Activated naive CD4-positive, alpha-beta T cell treated with anti-CD3 and anti-CD28 coated beads, Interleukin-2, amount 10 ng/mL, durations not matched to agents 7 days and 5 days (primary cell): ENCODE data around the gene IQCE.

Source experiments
- CTCF ChIA-PET: fragments of 350-600 bp; sonication (Branson Sonifier 250); formaldehyde crosslinking; loops from one replicate; lab custom pipeline; 2021; ENCODE audit warnings: antibody characterized with exemption; lab: Charles Lee
- DNase-seq: peaks from one replicate; pipeline ENCODE4 v3.0.0-alpha.2; 2020
- H3K27ac Mint-ChIP-seq: one replicate; pipeline ENCODE4 v1.8.0; 2021; ENCODE audit warnings: mild to moderate bottlenecking, moderate library complexity, mixed read lengths
- H3K27me3 Mint-ChIP-seq: one replicate; pipeline ENCODE4 v1.8.0; 2021; ENCODE audit warnings: mild to moderate bottlenecking, mixed read lengths
- H3K36me3 Mint-ChIP-seq: one replicate; pipeline ENCODE4 v1.8.0; 2021; ENCODE audit warnings: mixed read lengths
- H3K4me1 Mint-ChIP-seq: one replicate; pipeline ENCODE4 v1.8.0; 2021; ENCODE audit warnings: mixed read lengths
- H3K4me3 Mint-ChIP-seq: one replicate; pipeline ENCODE4 v1.8.0; 2021; ENCODE audit warnings: mild to moderate bottlenecking, moderate library complexity, mixed read lengths
- H3K9me3 Mint-ChIP-seq: one replicate; pipeline ENCODE4 v1.8.0; 2021; ENCODE audit warnings: mixed read lengths

Gene IQCE

DNA sequence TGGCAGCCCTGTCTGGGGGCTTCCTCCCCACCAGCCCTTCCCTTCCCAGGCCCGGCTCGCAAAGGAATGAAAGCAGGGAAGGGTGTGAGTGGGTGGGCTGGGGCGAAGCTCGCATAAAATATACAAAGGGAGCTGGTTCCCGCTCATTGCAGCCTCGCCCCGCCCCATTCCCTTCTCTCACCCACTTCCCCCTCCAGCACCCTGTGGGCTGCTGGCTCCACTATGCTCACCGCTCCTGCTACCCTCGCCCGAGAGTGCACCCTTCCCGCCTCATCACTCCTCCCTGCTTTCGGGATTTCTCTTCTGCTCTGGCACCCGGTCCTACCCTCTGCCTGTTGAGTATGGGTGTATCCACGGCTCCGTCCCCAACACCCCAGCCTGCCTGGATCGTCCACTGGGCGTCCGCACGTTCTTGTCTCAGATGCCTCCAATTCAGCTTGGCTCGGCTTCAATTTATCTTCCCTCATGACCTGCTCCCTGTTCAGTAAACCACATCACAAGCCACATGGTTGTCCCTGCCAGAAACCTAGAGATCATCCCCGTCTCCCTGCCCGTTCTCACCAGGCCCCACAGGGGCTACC, 58.6 kb downstream of the IQCE start:
- no peak overlapping the region for H3K27ac Mint-ChIP-seq
- H3K4me3 Mint-ChIP-seq = no peak overlapping the region
- no peaks in the 10 kb centered on the region for H3K36me3 Mint-ChIP-seq
- peaks cover 58% of the 10 kb centered on the region for H3K27me3 Mint-ChIP-seq
- H3K9me3 Mint-ChIP-seq = no peaks in the 10 kb centered on the region
- no peaks in the 10 kb centered on the region for H3K4me1 Mint-ChIP-seq
- no peak for DNase-seq
- CTCF ChIA-PET = interaction anchor here (1.2 kb wide), 1 partner anchor 9 kb away, joined by 4 read pairs; no protein-coding TSS in a partner anchor

DNA sequence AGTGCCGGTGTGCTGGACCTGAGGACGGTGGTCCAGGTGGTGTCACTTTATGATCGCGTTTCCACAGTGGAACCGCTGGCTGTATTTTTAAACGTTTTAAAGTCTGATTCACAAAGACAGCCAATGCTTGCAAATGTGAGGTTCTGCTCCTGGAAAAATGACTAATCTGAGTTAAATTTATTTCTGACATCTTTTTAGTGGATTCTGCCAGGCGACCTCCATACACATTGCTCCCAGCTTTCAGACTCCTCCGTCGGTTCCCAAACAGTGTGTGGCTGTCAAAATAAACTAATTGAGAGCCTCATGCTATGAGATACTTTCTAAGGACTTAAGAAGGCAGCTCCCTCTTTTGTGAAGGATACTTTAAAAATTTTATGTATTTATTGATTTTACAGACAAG, 60.3 kb downstream of the IQCE start:
- CTCF ChIA-PET = interaction anchor here (1.7 kb wide), 1 partner anchor 10 kb away, joined by 7 read pairs; no protein-coding TSS in a partner anchor
- Mint-ChIP-seq H3K4me3 (no peak overlapping the region), H3K27ac (no peak overlapping the region), H3K27me3 (peaks cover 58% of the 10 kb centered on the region), H3K4me1 (no peaks in the 10 kb centered on the region), H3K36me3 (no peaks in the 10 kb centered on the region), H3K9me3 (no peaks in the 10 kb centered on the region)
- no peak for DNase-seq

DNA sequence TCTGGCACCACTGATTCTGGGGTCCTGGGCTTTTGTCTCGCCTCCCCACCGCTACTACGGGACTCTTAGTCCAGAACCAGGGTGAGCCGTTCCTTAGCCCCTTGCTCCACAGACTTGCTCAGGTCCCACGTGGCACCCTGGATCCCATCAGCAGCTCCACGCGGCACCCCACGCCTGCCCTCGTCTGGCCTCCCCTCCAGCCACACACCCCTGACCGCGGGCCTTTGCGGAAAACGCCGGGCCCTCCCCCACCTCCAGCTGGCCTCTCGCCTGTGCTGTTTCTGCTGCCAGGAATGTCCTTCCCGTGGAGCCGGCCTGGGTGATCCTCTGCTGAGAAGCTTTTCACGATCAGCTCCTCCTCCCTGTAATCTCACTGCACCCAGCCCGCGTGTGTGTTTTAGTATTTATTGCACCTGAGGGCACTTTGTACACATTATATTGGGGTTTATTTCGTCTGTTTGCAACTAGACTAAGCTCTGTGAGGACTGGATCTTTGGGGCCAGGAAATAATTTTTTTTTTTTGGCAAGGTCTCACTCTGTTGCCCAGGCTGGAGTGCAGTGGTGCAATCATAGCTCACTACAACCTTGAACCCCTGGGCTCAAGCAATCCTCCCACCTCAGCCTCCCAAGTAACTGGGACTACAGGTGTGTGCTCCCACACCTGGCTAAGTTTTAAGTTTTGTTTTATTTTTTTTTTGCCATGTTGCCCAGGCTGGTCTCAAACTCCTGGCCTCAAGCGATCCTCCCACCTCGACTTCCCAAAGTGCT, 62.5 kb downstream of the IQCE start:
- H3K4me3 Mint-ChIP-seq = no peak overlapping the region
- no peak for DNase-seq
- no peaks in the 10 kb centered on the region for H3K36me3 Mint-ChIP-seq
- peaks cover 57% of the 10 kb centered on the region for H3K27me3 Mint-ChIP-seq
- H3K27ac Mint-ChIP-seq = no peak overlapping the region
- H3K9me3 Mint-ChIP-seq = no peaks in the 10 kb centered on the region
- CTCF ChIA-PET = interaction anchor here (0.7 kb wide), 1 partner anchor 91 kb away, joined by 3 read pairs; no protein-coding TSS in a partner anchor
- no peaks in the 10 kb centered on the region for H3K4me1 Mint-ChIP-seq

DNA sequence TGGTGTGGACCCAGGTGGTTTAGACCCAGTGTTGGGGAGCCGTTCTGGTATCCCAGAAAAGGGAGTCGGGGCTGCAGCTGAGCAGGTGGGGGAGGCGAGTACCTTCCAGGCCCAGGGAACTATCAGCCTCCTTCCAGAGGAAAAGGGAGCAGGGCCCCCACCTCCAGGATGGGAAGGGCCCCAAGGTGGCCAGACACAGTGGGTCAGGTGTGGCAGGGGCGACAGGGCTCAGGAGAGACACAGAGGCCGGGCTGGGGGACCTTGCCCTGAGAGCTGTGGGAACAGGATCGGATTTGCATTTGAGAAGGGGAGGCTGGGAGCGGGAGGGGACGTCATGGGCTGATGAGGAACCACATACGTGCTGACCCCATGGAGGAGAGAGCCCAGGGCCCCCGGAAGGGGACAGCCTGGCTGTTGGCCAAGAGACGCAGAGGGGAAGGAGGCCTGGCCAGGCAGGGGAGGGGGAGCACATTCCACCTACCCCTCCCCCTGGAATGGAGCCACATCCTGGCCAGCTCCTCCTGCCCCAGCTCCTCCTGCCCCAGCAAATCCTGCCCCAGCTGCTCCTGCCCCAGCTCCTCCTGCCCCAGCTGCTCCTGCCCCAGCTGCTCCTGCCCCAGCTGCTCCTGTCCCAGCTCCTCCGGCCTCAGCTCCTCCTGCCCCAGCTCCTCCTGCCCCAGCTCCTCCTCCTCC, 63.3 kb downstream of the IQCE start:
- Mint-ChIP-seq H3K27ac (no peak overlapping the region), H3K27me3 (peaks cover 58% of the 10 kb centered on the region), H3K9me3 (no peaks in the 10 kb centered on the region), H3K4me1 (no peaks in the 10 kb centered on the region), H3K36me3 (no peaks in the 10 kb centered on the region), H3K4me3 (no peak overlapping the region)
- DNase-seq = no peak
- CTCF ChIA-PET = interaction anchor here (1.0 kb wide), 1 partner anchor 172 kb away, joined by 3 read pairs; no protein-coding TSS in a partner anchor

DNA sequence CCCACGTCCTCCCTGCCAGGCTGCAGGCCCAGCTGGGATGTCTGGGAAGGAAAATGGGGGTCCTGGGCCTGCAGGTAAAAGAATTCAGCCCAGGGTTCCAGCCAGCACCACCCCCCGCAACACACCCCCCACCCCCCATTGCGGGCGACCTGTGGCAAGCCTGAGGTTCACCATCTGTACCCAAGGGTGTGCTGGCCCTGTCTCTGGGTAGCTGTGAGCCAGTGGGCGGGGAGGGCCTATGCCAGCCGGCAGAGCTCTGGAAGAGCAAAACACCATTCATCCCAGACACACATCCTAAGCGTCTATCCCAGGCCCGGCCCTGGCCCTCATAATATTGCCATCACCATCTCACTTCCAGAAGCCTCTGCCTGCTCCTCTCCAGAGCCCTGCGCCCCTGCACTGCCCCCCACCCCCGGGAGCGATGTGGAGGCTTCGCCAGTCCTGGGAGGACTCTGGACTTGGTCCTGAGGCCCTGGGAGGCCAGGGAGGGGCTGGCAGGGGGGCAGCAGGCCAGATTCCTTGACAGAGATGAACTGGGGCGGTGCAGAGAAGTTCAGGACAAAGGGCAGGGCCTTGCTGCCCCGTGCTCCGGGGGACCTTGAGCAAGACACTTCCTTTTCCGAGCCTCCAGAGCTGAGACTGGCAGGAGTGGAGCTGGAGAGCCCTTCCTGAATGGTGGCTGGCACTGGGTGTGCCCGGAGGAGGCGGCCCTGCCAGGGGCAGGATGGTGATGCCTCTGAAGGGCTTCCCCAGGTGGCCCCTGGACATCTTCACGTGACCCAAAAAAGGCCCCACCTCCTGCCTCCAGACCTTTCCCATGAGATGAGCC, 64.3 kb downstream of the IQCE start:
- H3K4me3 Mint-ChIP-seq = no peak overlapping the region
- H3K36me3 Mint-ChIP-seq = no peaks in the 10 kb centered on the region
- H3K27me3 Mint-ChIP-seq = peaks cover 60% of the 10 kb centered on the region
- no peaks in the 10 kb centered on the region for H3K9me3 Mint-ChIP-seq
- no peaks in the 10 kb centered on the region for H3K4me1 Mint-ChIP-seq
- no peak for DNase-seq
- H3K27ac Mint-ChIP-seq = no peak overlapping the region
- CTCF ChIA-PET = interaction anchor here (1.0 kb wide), 2 partner anchors 14 to 173 kb away, joined by 3 read pairs; no protein-coding TSS in a partner anchor

DNA sequence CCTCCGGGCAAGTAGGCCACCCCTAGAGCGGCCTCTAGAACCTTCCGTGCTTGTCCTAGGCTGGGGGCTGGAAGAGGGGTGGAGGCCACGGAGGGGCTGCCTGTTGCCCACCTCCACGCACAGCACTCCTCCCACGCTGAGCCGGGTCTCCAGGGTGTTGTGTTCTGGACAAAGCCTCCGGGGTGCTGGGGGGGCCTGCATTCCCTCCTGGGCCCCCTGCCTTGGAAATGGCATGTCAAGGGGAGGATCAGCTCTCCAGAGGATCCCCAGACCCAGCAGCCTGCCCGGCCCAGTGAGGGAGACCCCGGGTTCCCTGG, 64.9 kb downstream of the IQCE start:
- Mint-ChIP-seq H3K4me3 (no peak overlapping the region), H3K4me1 (no peaks in the 10 kb centered on the region), H3K9me3 (no peaks in the 10 kb centered on the region), H3K27me3 (peaks cover 64% of the 10 kb centered on the region), H3K27ac (no peak overlapping the region), H3K36me3 (no peaks in the 10 kb centered on the region)
- DNase-seq = no peak
- CTCF ChIA-PET = interaction anchor here (1.0 kb wide), 1 partner anchor 15 kb away, joined by 3 read pairs; no protein-coding TSS in a partner anchor

DNA sequence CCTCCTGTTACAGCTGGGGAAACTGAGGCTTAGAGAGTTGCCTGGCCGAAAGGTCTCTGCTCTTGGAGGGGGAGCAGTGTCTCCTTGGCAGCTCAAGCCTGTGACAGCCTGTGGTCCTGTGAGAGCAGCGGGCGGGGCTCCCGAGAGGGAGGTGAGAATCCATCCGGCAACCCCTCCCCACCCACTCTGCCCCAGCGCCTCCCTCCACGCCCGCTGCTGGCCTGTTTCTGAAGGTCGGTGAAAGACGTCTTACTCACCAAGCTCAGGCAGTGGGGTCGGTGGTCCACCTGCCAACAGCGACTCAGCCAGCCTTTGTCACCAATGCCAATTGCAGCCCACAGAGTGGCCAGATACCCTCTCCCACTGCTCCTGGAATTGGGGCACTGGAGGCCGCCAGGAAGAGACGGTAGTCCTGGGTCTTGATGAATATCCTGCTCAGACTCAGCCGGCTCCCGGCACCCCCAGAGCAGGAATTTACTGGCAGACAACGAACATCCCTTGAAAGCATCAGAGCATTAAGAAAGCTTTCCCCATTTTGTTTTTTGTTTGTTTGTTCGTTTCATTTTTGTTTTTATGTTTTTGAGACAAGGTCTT, 65.6 kb downstream of the IQCE start:
- no peak overlapping the region for H3K4me3 Mint-ChIP-seq
- no peaks in the 10 kb centered on the region for H3K9me3 Mint-ChIP-seq
- H3K27ac Mint-ChIP-seq = no peak overlapping the region
- H3K27me3 Mint-ChIP-seq = peaks cover 64% of the 10 kb centered on the region
- no peak for DNase-seq
- H3K36me3 Mint-ChIP-seq = no peaks in the 10 kb centered on the region
- H3K4me1 Mint-ChIP-seq = no peaks in the 10 kb centered on the region
- CTCF ChIA-PET = no interaction called here

DNA sequence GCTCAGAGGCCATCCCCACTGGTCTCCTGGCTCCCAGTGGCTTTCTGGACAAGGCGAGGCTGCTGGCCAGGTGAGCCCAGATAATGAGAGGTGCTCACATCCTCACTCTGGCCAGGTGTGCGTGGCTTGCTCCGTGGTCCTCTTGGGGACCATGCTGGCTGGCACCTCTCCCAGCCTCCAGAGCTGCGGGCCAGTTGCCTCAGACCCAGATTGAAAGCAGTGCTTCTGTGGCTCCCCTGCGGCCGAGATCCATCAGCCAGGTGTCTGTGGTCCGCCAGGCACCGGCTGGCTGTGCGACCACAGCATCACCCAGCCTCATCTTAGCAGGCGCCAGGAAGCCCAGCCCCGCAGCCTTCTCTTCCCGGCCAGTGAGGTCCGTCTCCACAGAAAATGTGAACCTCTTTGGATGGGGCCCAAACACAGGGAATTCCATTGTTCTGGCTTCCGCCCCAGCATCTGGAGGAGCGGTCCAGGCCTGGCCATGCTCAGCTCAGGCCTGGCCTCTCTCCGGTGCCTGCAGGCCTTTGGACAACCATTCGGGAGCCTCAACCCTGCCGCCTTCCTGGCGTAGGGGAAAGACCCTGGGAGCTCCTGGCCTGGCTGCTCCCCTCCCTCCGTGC, 67.8 kb downstream of the IQCE start:
- H3K9me3 Mint-ChIP-seq = no peaks in the 10 kb centered on the region
- no peaks in the 10 kb centered on the region for H3K36me3 Mint-ChIP-seq
- H3K4me3 Mint-ChIP-seq = no peak overlapping the region
- peaks cover 6% of the 10 kb centered on the region for H3K4me1 Mint-ChIP-seq
- peaks cover 57% of the 10 kb centered on the region for H3K27me3 Mint-ChIP-seq
- H3K27ac Mint-ChIP-seq = no peak overlapping the region
- CTCF ChIA-PET = interaction anchor here (1.8 kb wide), 1 partner anchor 45 kb away, joined by 5 read pairs; no protein-coding TSS in a partner anchor
- DNase-seq = no peak

DNA sequence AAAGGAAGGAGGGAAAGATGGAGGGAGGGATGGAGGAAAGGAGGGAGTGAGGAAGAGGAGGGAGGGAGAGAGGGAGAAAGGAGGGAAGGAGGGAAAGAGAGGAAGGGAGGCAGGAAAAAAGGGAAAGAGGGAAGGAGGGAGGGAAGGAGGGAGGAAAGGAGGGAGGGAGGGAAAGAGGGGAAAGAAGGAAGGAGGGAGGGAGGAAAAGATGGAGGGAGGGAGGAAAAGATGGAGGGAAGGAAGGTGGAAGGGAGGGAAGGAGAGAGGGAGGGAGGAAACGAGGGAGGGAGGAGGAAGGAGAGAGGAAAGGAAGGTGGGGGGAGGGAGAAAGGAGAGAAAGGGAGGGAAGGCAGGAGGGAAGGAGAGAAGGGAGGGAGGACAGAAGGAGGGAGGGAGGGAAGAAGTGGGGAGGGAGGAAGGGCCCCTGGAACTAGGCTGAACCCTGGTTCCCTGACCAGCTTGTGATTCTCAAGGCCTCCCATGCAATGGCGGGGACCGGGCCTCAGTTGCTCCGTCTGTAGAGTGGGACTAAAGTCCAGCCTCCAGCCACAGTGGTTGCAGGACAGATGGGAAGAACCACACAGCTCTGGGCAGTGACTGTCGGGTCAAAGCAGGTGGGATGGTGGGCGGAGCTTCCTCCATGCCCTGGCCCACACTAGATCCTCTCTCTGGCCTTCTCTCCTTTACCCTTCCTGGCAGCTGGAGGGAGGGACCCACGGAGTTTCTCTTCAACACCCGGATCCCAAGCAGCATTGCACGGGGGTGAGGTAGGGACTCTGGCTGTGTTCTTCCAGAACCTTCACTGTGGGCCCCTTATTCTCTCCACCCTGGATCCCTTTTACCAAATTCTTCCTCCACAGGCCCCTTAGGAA, 68.7 kb downstream of the IQCE start:
- H3K4me1 Mint-ChIP-seq = peaks cover 6% of the 10 kb centered on the region
- CTCF ChIA-PET = interaction anchor here (1.0 to 1.8 kb wide), 2 partner anchors 19 to 44 kb away, joined by 3 to 5 read pairs; no protein-coding TSS in a partner anchor
- no peak overlapping the region for H3K4me3 Mint-ChIP-seq
- H3K27ac Mint-ChIP-seq = no peak overlapping the region
- DNase-seq = no peak
- H3K36me3 Mint-ChIP-seq = no peaks in the 10 kb centered on the region
- H3K9me3 Mint-ChIP-seq = no peaks in the 10 kb centered on the region
- peaks cover 52% of the 10 kb centered on the region for H3K27me3 Mint-ChIP-seq

DNA sequence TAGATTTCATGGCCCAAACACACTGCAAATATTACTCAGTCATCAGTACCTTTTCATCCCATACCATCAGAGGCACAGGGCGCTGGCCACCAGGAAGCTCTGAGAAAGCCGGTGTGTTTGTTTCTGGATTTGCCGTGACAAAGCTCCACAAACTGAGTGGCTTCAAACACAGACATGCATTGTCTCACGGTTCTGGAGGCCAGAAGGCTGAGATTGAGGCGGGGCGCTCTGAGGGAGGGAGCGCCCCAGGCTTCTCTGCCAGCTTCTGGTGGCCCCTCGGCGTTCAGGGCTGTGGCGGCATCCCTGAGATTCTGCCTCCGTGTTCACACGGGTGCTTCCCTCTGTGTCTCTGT, 69.3 kb downstream of the IQCE start:
- no peak overlapping the region for H3K4me3 Mint-ChIP-seq
- no peak overlapping the region for H3K27ac Mint-ChIP-seq
- H3K9me3 Mint-ChIP-seq = no peaks in the 10 kb centered on the region
- H3K36me3 Mint-ChIP-seq = no peaks in the 10 kb centered on the region
- H3K27me3 Mint-ChIP-seq = peaks cover 56% of the 10 kb centered on the region
- CTCF ChIA-PET = interaction anchor here (0.8 to 1.8 kb wide), 3 partner anchors 19 to 158 kb away, joined by 3 to 5 read pairs (median 4); no protein-coding TSS in a partner anchor
- H3K4me1 Mint-ChIP-seq = peaks cover 8% of the 10 kb centered on the region
- DNase-seq = no peak

DNA sequence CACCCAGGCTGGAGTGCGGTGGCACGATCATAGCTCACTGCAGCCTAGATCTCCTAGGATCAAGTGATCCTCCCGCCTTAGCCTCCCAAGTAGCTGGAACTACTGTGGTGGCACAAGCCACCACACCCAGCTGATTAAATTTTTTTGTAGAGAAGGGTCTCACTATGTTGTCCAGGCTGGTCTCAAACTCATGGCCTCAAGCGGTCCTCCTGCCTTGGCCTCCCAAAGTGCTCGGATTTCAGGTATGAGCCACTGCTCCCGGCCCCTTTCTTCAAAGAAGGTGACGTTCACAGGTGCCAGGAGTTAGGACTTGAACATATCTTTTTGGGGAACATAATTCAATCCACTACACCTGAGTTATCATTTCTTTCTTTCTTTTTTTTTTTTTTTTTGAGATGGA, 70.1 kb downstream of the IQCE start:
- Mint-ChIP-seq H3K36me3 (no peaks in the 10 kb centered on the region), H3K9me3 (no peaks in the 10 kb centered on the region), H3K4me1 (peaks cover 15% of the 10 kb centered on the region), H3K27ac (no peak overlapping the region), H3K27me3 (peaks cover 57% of the 10 kb centered on the region), H3K4me3 (no peak overlapping the region)
- no peak for DNase-seq
- CTCF ChIA-PET = interaction anchor here (0.8 kb wide), 1 partner anchor 159 kb away, joined by 4 read pairs; no protein-coding TSS in a partner anchor
